T-helper 2 cell (primary cell): ENCODE measurements around the gene EDRF1.

Experiments
- DNase-seq, 5 experiments: peaks; one replicate each; pipeline versions ENCODE4 v3.0.0 to v3.0.0-alpha.2; 2012 to 2022

The EDRF1 gene

GRCh38 chr10:125768219-125768855 is 48.8 kb downstream of the EDRF1 start:
- no peak for DNase-seq

- DNase-seq, result no peak
Observed at GRCh38 chr10:125769175-125769574, 49.7 kb downstream of the EDRF1 start.

- DNase-seq, result no peak
Observed at GRCh38 chr10:125770844-125771243, 51.3 kb downstream of the EDRF1 start.

- no peak for DNase-seq
Observed at GRCh38 chr10:125772112-125772863, 52.8 kb downstream of the EDRF1 start.

- DNase-seq, result no peak
Observed at GRCh38 chr10:125772864-125773180, 53.3 kb downstream of the EDRF1 start.

- DNase-seq, result no peak
Observed at GRCh38 chr10:125773687-125774543, 54.4 kb downstream of the EDRF1 start.

- DNase-seq, result no peak
Observed at GRCh38 chr10:125774581-125775191, 55.2 kb downstream of the EDRF1 start.

- no peak for DNase-seq
Observed at GRCh38 chr10:125775491-125776106, 56.1 kb downstream of the EDRF1 start, which contains the start of gene MMP21. Gene MMP21 (minus strand): TSS chr10:125775821. CDS start chr10:125775821, 0 bp downstream.

- DNase-seq, result no peak
Observed at GRCh38 chr10:125777806-125778205, 58.3 kb downstream of the EDRF1 start.

- DNase-seq, result no peak
Observed at GRCh38 chr10:125778556-125778955, 59.0 kb downstream of the EDRF1 start.

GRCh38 chr10:125779403-125780327 is 60.2 kb downstream of the EDRF1 start:
- DNase-seq, result no peak

- no peak for DNase-seq
Observed at GRCh38 chr10:125781374-125781773, 61.9 kb downstream of the EDRF1 start.

- DNase-seq, result no peak
Observed at GRCh38 chr10:125782054-125782453, 62.5 kb downstream of the EDRF1 start.

- DNase-seq, result no peak
Observed at GRCh38 chr10:125782616-125783015, 63.1 kb downstream of the EDRF1 start.

- DNase-seq, result no peak
Observed at GRCh38 chr10:125783408-125783807, 63.9 kb downstream of the EDRF1 start.

- DNase-seq, result peak in 1 of 5 experiments; percentile 23
Observed at GRCh38 chr10:125783957-125784356, 64.4 kb downstream of the EDRF1 start.

GRCh38 chr10:125785791-125786190 is 66.3 kb downstream of the EDRF1 start:
- DNase-seq, result no peak

GRCh38 chr10:125788156-125789034 is 68.9 kb downstream of the EDRF1 start:
- peak in 1 of 5 experiments; percentile 27 for DNase-seq

- DNase-seq, result peak in 2 of 5 experiments; percentile 8 to 50
Observed at GRCh38 chr10:125792342-125793300, 73.1 kb downstream of the EDRF1 start.
